Measurements from ENCODE around the gene CIP2A.

CIP2A gene

DNA sequence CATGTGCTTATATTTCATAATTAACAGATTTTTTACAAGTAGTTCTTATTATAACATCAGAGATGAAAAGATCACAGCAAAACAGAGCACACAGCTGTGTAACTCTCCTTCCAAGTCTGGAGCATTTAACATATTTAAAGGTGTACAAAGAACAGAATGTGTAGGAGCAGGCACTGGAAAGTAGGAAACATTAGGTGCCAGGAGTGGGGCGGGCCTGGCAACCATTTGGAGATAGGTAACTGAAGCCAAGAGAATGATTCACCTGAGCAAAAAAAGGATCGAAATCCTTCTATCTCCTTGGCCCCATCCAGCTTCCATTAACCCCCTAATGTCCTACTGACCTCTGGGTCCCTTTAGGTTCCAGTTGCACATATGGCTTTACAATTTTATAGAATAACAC lies 76.6 kb downstream of the CIP2A start:
- TF ChIP-seq BACH2 (CRISPR knock-in tag; IDR thresholded peaks at IDR 0.05; ENCODE audit: borderline replicate concordance) (no peak), ZNF70 (CRISPR knock-in tag; IDR thresholded peaks at IDR 0.05) (no peak), RARB (CRISPR knock-in tag; IDR thresholded peaks at IDR 0.05) (no peak), ARNTL (CRISPR knock-in tag; IDR thresholded peaks at IDR 0.05; ENCODE audit: borderline replicate concordance, low read depth) (no peak), TOX (CRISPR knock-in tag; IDR thresholded peaks at IDR 0.05; ENCODE audit: borderline replicate concordance) (no peak), ISL1 (CRISPR knock-in tag; IDR thresholded peaks at IDR 0.05) (no peak), ESRRG (CRISPR knock-in tag; IDR thresholded peaks at IDR 0.05) (no peak), ZFP3 (CRISPR knock-in tag; IDR thresholded peaks at IDR 0.05) (no peak), SNAI2 (CRISPR knock-in tag; IDR thresholded peaks at IDR 0.05) (no peak), ZC3H10 (CRISPR knock-in tag; IDR thresholded peaks at IDR 0.05) (no peak)
- TF ChIP-seq, protein P1, sequence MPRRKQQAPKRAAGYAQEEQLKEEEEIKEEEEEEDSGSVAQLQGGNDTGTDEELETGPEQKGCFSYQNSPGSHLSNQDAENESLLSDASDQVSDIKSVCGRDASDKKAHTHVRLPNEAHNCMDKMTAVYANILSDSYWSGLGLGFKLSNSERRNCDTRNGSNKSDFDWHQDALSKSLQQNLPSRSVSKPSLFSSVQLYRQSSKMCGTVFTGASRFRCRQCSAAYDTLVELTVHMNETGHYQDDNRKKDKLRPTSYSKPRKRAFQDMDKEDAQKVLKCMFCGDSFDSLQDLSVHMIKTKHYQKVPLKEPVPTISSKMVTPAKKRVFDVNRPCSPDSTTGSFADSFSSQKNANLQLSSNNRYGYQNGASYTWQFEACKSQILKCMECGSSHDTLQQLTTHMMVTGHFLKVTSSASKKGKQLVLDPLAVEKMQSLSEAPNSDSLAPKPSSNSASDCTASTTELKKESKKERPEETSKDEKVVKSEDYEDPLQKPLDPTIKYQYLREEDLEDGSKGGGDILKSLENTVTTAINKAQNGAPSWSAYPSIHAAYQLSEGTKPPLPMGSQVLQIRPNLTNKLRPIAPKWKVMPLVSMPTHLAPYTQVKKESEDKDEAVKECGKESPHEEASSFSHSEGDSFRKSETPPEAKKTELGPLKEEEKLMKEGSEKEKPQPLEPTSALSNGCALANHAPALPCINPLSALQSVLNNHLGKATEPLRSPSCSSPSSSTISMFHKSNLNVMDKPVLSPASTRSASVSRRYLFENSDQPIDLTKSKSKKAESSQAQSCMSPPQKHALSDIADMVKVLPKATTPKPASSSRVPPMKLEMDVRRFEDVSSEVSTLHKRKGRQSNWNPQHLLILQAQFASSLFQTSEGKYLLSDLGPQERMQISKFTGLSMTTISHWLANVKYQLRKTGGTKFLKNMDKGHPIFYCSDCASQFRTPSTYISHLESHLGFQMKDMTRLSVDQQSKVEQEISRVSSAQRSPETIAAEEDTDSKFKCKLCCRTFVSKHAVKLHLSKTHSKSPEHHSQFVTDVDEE (CRISPR knock-in tag; IDR thresholded peaks at IDR 0.05): no peak
- TF ChIP-seq, protein P2, sequence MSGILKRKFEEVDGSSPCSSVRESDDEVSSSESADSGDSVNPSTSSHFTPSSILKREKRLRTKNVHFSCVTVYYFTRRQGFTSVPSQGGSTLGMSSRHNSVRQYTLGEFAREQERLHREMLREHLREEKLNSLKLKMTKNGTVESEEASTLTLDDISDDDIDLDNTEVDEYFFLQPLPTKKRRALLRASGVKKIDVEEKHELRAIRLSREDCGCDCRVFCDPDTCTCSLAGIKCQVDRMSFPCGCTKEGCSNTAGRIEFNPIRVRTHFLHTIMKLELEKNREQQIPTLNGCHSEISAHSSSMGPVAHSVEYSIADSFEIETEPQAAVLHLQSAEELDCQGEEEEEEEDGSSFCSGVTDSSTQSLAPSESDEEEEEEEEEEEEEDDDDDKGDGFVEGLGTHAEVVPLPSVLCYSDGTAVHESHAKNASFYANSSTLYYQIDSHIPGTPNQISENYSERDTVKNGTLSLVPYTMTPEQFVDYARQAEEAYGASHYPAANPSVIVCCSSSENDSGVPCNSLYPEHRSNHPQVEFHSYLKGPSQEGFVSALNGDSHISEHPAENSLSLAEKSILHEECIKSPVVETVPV (CRISPR knock-in tag; IDR thresholded peaks at IDR 0.05): no peak
- TF ChIP-seq, protein P3, sequence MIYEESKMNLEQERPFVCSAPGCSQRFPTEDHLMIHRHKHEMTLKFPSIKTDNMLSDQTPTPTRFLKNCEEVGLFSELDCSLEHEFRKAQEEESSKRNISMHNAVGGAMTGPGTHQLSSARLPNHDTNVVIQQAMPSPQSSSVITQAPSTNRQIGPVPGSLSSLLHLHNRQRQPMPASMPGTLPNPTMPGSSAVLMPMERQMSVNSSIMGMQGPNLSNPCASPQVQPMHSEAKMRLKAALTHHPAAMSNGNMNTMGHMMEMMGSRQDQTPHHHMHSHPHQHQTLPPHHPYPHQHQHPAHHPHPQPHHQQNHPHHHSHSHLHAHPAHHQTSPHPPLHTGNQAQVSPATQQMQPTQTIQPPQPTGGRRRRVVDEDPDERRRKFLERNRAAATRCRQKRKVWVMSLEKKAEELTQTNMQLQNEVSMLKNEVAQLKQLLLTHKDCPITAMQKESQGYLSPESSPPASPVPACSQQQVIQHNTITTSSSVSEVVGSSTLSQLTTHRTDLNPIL (CRISPR knock-in tag; IDR thresholded peaks at IDR 0.05; ENCODE audit: low read depth): no peak
- ATAC-seq: no peak

DNA sequence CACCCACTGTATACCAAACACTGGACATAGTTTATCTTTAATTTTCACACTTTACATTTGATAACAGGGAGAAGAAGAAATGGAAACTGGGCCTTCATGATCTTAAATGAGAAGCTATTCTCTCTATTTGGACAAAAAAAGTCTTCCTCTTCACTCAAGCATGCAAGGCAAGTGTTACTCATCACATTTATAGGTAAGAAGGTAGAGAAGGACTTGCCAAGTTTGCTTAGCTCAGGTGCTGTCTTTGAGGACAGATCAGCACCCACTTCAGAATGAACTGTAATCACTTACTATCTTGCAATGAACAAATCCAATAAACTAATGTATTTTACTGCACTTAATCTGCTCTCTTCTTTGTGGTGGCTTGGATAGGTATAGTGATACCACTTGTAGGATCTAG lies 77.7 kb downstream of the CIP2A start:
- no peak for ATAC-seq
- no peak for TF ChIP-seq OSR1 (CRISPR knock-in tag; IDR thresholded peaks at IDR 0.05)
- TF ChIP-seq ZNF565 (CRISPR knock-in tag; conservative IDR thresholded peaks at IDR 0.05; ENCODE audit: low read depth): no peak
- TF ChIP-seq BACH2 (CRISPR knock-in tag; IDR thresholded peaks at IDR 0.05; ENCODE audit: borderline replicate concordance): no peak
- TF ChIP-seq ZFP3 (CRISPR knock-in tag; IDR thresholded peaks at IDR 0.05): no peak
- TF ChIP-seq ZNF70 (CRISPR knock-in tag; IDR thresholded peaks at IDR 0.05): no peak
- no peak for TF ChIP-seq PPARA (CRISPR knock-in tag; IDR thresholded peaks at IDR 0.05; ENCODE audit: borderline replicate concordance)
- no peak for TF ChIP-seq ZNF8 (CRISPR knock-in tag; IDR thresholded peaks at IDR 0.05)

DNA sequence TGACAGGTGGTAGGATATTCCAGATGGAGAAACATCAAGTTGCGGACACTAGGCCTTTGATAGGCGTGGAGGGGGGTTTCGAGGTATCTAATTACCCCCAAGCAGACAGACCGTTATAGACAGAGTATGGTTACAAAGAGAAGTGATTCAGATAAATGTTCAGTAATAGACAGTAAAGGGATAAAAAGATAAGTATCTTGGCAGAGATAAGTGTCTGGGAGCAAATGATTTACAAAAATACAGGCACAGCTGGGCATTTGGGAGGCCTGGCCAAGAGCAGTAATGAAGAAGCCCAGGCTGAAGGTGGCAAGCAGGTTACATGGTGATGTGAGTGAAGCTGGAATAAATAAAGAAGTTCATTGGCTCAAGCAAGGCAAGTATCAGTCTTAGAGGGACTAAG lies 78.2 kb downstream of the CIP2A start:
- ATAC-seq: no peak
- TF ChIP-seq ESRRG (CRISPR knock-in tag; IDR thresholded peaks at IDR 0.05): no peak
- TF ChIP-seq GLIS3 (CRISPR knock-in tag; IDR thresholded peaks at IDR 0.05): no peak
- TF ChIP-seq BACH2 (CRISPR knock-in tag; IDR thresholded peaks at IDR 0.05; ENCODE audit: borderline replicate concordance): no peak
- no peak for TF ChIP-seq CSDC2 (CRISPR knock-in tag; IDR thresholded peaks at IDR 0.05)
- TF ChIP-seq ZNF8 (CRISPR knock-in tag; IDR thresholded peaks at IDR 0.05): no peak
- TF ChIP-seq, protein P1 (CRISPR knock-in tag; IDR thresholded peaks at IDR 0.05): 0 out of 2 replicates have a peak, but pooled peaks have one; percentile 40
- no peak for TF ChIP-seq ZFP30 (CRISPR knock-in tag; IDR thresholded peaks at IDR 0.05)
- TF ChIP-seq, protein P4, sequence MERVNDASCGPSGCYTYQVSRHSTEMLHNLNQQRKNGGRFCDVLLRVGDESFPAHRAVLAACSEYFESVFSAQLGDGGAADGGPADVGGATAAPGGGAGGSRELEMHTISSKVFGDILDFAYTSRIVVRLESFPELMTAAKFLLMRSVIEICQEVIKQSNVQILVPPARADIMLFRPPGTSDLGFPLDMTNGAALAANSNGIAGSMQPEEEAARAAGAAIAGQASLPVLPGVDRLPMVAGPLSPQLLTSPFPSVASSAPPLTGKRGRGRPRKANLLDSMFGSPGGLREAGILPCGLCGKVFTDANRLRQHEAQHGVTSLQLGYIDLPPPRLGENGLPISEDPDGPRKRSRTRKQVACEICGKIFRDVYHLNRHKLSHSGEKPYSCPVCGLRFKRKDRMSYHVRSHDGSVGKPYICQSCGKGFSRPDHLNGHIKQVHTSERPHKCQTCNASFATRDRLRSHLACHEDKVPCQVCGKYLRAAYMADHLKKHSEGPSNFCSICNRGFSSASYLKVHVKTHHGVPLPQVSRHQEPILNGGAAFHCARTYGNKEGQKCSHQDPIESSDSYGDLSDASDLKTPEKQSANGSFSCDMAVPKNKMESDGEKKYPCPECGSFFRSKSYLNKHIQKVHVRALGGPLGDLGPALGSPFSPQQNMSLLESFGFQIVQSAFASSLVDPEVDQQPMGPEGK (CRISPR knock-in tag; IDR thresholded peaks at IDR 0.05; ENCODE audit: borderline replicate concordance): no peak
